ENCODE data around the gene HARS1. TPM values are rescaled to one million over a fixed set of nuclear protein-coding genes. Genes with fewer than 3 reads are reported as not detected.
"Not testable (repeated sequence)": the region's sequence is repeated elsewhere in the genome, so short reads cannot be mapped to it uniquely, and the experiment has no call there.

HARS1 gene
- polyA plus RNA-seq, 1 donor (not counting 4 experiments of a cell fraction or from before 2014, with no cell fraction given): 87.8 TPM

- dilution Hi-C loops (cut with MboI; ENCODE audit: extremely low pct_ligation_motif_present, low sequenced_read_pairs): no loop called here
- Histone ChIP-seq H3K36me3 (ENCODE audit: control insufficient read depth in 2 of 2, extremely low read depth in 1 of 2, insufficient read depth in 2 of 2, low read length in 2 of 2) (peaks cover 43 to 47% of the 10 kb centered on the region in 2 experiments), H3K4me2 (ENCODE audit: control insufficient read depth, extremely low read depth, insufficient read depth, low read depth, low read length) (peak overlapping the region; percentile 4), H3K9ac (ENCODE audit: control insufficient read depth, extremely low read depth, insufficient read depth, low read length) (no peak overlapping the region), H3K4me3 (ENCODE audit: control insufficient read depth in 2 of 3, extremely low read depth in 1 of 3, insufficient read depth in 2 of 3, low read depth in 1 of 3, low read length in 3 of 3) (no peak overlapping the region), H3K9me1 (ENCODE audit: control insufficient read depth, extremely low read depth, insufficient read depth, low read length) (no peaks in the 10 kb centered on the region), H4K20me1 (ENCODE audit: control insufficient read depth, extremely low read depth, insufficient read depth, low read length) (no peaks in the 10 kb centered on the region), H3K79me2 (ENCODE audit: control insufficient read depth, insufficient read depth, low read length) (peaks cover 8% of the 10 kb centered on the region), H3K9me3 (ENCODE audit: control insufficient read depth, low read depth, low read length) (no peaks in the 10 kb centered on the region), H3K4me1 (ENCODE audit: control insufficient read depth, extremely low read depth, insufficient read depth, low read length) (no peaks in the 10 kb centered on the region), H3K27me3 (ENCODE audit: control insufficient read depth, extremely low read depth, insufficient read depth, low read length) (no peaks in the 10 kb centered on the region), H2AFZ (ENCODE audit: control insufficient read depth, low read length) (no peak overlapping the region), H3K27ac (ENCODE audit: control insufficient read depth, insufficient read depth, low read length) (no peak overlapping the region)
- TF ChIP-seq EZH2 (IDR thresholded peaks at IDR 0.05; ENCODE audit: low read length) (no peak), CTCF (optimal IDR thresholded peaks at IDR 0.05 in 1 of 3, IDR thresholded peaks at IDR 0.05 in 1 of 3, conservative IDR thresholded peaks at IDR 0.05 in 1 of 3; ENCODE audit: extremely low read depth in 1 of 3, insufficient read depth in 2 of 3, low read length in 3 of 3) (no peak)
- FAIRE-seq (no peak), DNase-seq (ENCODE audit: low read depth, low spot score) (no peak)
Measured at GRCh38 chr5:140672455-140673186, 18.5 kb downstream of the HARS1 start.

GRCh38 chr5:140671472-140672125 lies 19.6 kb downstream of the HARS1 start:
- Histone ChIP-seq H4K20me1 (ENCODE audit: control insufficient read depth, extremely low read depth, insufficient read depth, low read length) (no peaks in the 10 kb centered on the region), H3K36me3 (ENCODE audit: control insufficient read depth in 2 of 2, extremely low read depth in 1 of 2, insufficient read depth in 2 of 2, low read length in 2 of 2) (peaks cover 38 to 40% of the 10 kb centered on the region in 2 experiments), H3K4me3 (ENCODE audit: control insufficient read depth in 2 of 3, extremely low read depth in 1 of 3, insufficient read depth in 2 of 3, low read depth in 1 of 3, low read length in 3 of 3) (no peak overlapping the region), H3K9me3 (ENCODE audit: control insufficient read depth, low read depth, low read length) (no peaks in the 10 kb centered on the region), H3K79me2 (ENCODE audit: control insufficient read depth, insufficient read depth, low read length) (peaks cover 18% of the 10 kb centered on the region), H3K4me2 (ENCODE audit: control insufficient read depth, extremely low read depth, insufficient read depth, low read depth, low read length) (no peak overlapping the region), H3K9ac (ENCODE audit: control insufficient read depth, extremely low read depth, insufficient read depth, low read length) (no peak overlapping the region), H2AFZ (ENCODE audit: control insufficient read depth, low read length) (no peak overlapping the region), H3K27me3 (ENCODE audit: control insufficient read depth, extremely low read depth, insufficient read depth, low read length) (no peaks in the 10 kb centered on the region), H3K27ac (ENCODE audit: control insufficient read depth, insufficient read depth, low read length) (no peak overlapping the region), H3K9me1 (ENCODE audit: control insufficient read depth, extremely low read depth, insufficient read depth, low read length) (no peaks in the 10 kb centered on the region), H3K4me1 (ENCODE audit: control insufficient read depth, extremely low read depth, insufficient read depth, low read length) (no peaks in the 10 kb centered on the region)
- FAIRE-seq: no peak
- TF ChIP-seq EZH2 (IDR thresholded peaks at IDR 0.05; ENCODE audit: low read length): no peak
- TF ChIP-seq CTCF (optimal IDR thresholded peaks at IDR 0.05 in 1 of 3, IDR thresholded peaks at IDR 0.05 in 1 of 3, conservative IDR thresholded peaks at IDR 0.05 in 1 of 3; ENCODE audit: extremely low read depth in 1 of 3, insufficient read depth in 2 of 3, low read length in 3 of 3): no peak
- dilution Hi-C loops (cut with MboI; ENCODE audit: extremely low pct_ligation_motif_present, low sequenced_read_pairs): no loop called here
- DNase-seq (ENCODE audit: low read depth, low spot score): no peak

- Histone ChIP-seq H3K36me3 (ENCODE audit: control insufficient read depth in 2 of 2, extremely low read depth in 1 of 2, insufficient read depth in 2 of 2, low read length in 2 of 2) (peaks cover 35% of the 10 kb centered on the region in 2 experiments), H3K79me2 (ENCODE audit: control insufficient read depth, insufficient read depth, low read length) (peaks cover 22% of the 10 kb centered on the region)
- H3K4me2 ChIP-seq (ENCODE audit: control insufficient read depth, extremely low read depth, insufficient read depth, low read depth, low read length); H2AFZ ChIP-seq (ENCODE audit: control insufficient read depth, low read length); H3K9ac ChIP-seq (ENCODE audit: control insufficient read depth, extremely low read depth, insufficient read depth, low read length); H4K20me1 ChIP-seq (ENCODE audit: control insufficient read depth, extremely low read depth, insufficient read depth, low read length); H3K27ac ChIP-seq (ENCODE audit: control insufficient read depth, insufficient read depth, low read length); FAIRE-seq; H3K9me3 ChIP-seq (ENCODE audit: control insufficient read depth, low read depth, low read length); H3K4me1 ChIP-seq (ENCODE audit: control insufficient read depth, extremely low read depth, insufficient read depth, low read length); dilution Hi-C loops (cut with MboI; ENCODE audit: extremely low pct_ligation_motif_present, low sequenced_read_pairs); H3K27me3 ChIP-seq (ENCODE audit: control insufficient read depth, extremely low read depth, insufficient read depth, low read length); H3K4me3 ChIP-seq (ENCODE audit: control insufficient read depth in 2 of 3, extremely low read depth in 1 of 3, insufficient read depth in 2 of 3, low read depth in 1 of 3, low read length in 3 of 3); H3K9me1 ChIP-seq (ENCODE audit: control insufficient read depth, extremely low read depth, insufficient read depth, low read length); DNase-seq (ENCODE audit: low read depth, low spot score): not testable (repeated sequence)
Measured at GRCh38 chr5:140671035-140671434, 20.1 kb downstream of the HARS1 start.

Measured in keratinocyte (primary cell).